ENCODE measurements around the gene GLI3.

GLI3 gene

GRCh38 chr7:42074076-42074475 lies 162.9 kb downstream of the GLI3 start:
- CTCF ChIA-PET: interaction anchor here (1.4 kb wide), 1 partner anchor 10 kb away, joined by 9 read pairs; no protein-coding TSS in a partner anchor
- POLR2A ChIA-PET: no interaction called here
- no peak for TF ChIP-seq CTCF (IDR thresholded peaks at IDR 0.05; ENCODE audit: control extremely low read depth, extremely low read depth, low read depth, missing control alignments)
- no peak for DNase-seq (ENCODE audit: extremely low spot score)

GRCh38 chr7:42071372-42072261 lies 165.4 kb downstream of the GLI3 start:
- CTCF ChIA-PET: interaction anchor here (0.7 to 1.6 kb wide), 4 partner anchors 10 to 778 kb away, joined by 3 to 5 read pairs (median 3); no protein-coding TSS in a partner anchor
- DNase-seq (ENCODE audit: extremely low spot score): no peak
- POLR2A ChIA-PET: no interaction called here
- no peak for TF ChIP-seq CTCF (IDR thresholded peaks at IDR 0.05; ENCODE audit: control extremely low read depth, extremely low read depth, low read depth, missing control alignments)

GRCh38 chr7:42070068-42070467 lies 166.9 kb downstream of the GLI3 start:
- TF ChIP-seq CTCF (IDR thresholded peaks at IDR 0.05; ENCODE audit: control extremely low read depth, extremely low read depth, low read depth, missing control alignments): no peak
- ChIA-PET POLR2A (no interaction called here), CTCF (no interaction called here)
- DNase-seq (ENCODE audit: extremely low spot score): no peak

GRCh38 chr7:42069590-42069989 lies 167.4 kb downstream of the GLI3 start:
- TF ChIP-seq CTCF (IDR thresholded peaks at IDR 0.05; ENCODE audit: control extremely low read depth, extremely low read depth, low read depth, missing control alignments): no peak
- ChIA-PET POLR2A (no interaction called here), CTCF (no interaction called here)
- DNase-seq (ENCODE audit: extremely low spot score): no peak

- ChIA-PET CTCF (interaction anchor here (1.0 kb wide), 1 partner anchor 10 kb away, joined by 4 read pairs; no protein-coding TSS in a partner anchor), POLR2A (no interaction called here)
- no peak for TF ChIP-seq CTCF (IDR thresholded peaks at IDR 0.05; ENCODE audit: control extremely low read depth, extremely low read depth, low read depth, missing control alignments)
- DNase-seq (ENCODE audit: extremely low spot score): no peak
Observed at GRCh38 chr7:42068554-42069280, 168.3 kb downstream of the GLI3 start.

GRCh38 chr7:42065942-42066341 lies 171.1 kb downstream of the GLI3 start:
- ChIA-PET POLR2A (no interaction called here), CTCF (no interaction called here)
- no peak for DNase-seq (ENCODE audit: extremely low spot score)
- no peak for TF ChIP-seq CTCF (IDR thresholded peaks at IDR 0.05; ENCODE audit: control extremely low read depth, extremely low read depth, low read depth, missing control alignments)

Data from GM10248 (cell line).